Calu3 (cell line): ENCODE data around the gene KIF15. TPM values are rescaled to one million over a fixed set of nuclear protein-coding genes. Genes with fewer than 3 reads are reported as not detected.
"Not testable (repeated sequence)": the region's sequence is repeated elsewhere in the genome, so short reads cannot be mapped to it uniquely, and the experiment has no call there.

Experiments
- BruUV-seq: library from RNA; stranded (reverse); fragments of 400-500 nt; replicated peaks from 2 replicates; lab custom pipeline; 2021; lab: Mats Ljungman, UMichigan
- CTCF ChIA-PET: fragments of 300-600 bp; sonication (Branson Sonifier 250); formaldehyde crosslinking; loops from one replicate; lab custom pipeline; 2022; ENCODE audit warnings: antibody characterized with exemption; lab: Charles Lee
- DNase-seq: peaks from one replicate; pipeline ENCODE4 v3.0.0; 2022
- H3K27ac Mint-ChIP-seq: one replicate; pipeline ENCODE4 v1.8.0; 2022; ENCODE audit warnings: mixed read lengths; ENCODE audit not compliant: unreplicated experiment
- H3K27me3 Mint-ChIP-seq: one replicate; pipeline ENCODE4 v1.8.0; 2022; ENCODE audit warnings: mixed read lengths; ENCODE audit not compliant: unreplicated experiment
- H3K36me3 Mint-ChIP-seq: one replicate; pipeline ENCODE4 v1.8.0; 2022; ENCODE audit warnings: mild to moderate bottlenecking, moderate library complexity, mixed read lengths; ENCODE audit not compliant: insufficient read depth, unreplicated experiment
- H3K4me1 Mint-ChIP-seq: one replicate; pipeline ENCODE4 v1.8.0; 2022; ENCODE audit warnings: mild to moderate bottlenecking, low read depth, mixed read lengths; ENCODE audit not compliant: unreplicated experiment
- H3K4me3 Mint-ChIP-seq: one replicate; pipeline ENCODE4 v1.8.0; 2022; ENCODE audit warnings: mild to moderate bottlenecking, low read depth, moderate library complexity, mixed read lengths; ENCODE audit not compliant: unreplicated experiment
- H3K9me3 Mint-ChIP-seq: one replicate; pipeline ENCODE4 v1.8.0; 2022; ENCODE audit warnings: low read depth, mixed read lengths; ENCODE audit not compliant: unreplicated experiment
- intact Hi-C: fragments of 100-400 bp; cut with micrococcal nuclease; formaldehyde crosslinking; loops from one replicate; pipeline ENCODE4 v1.10.0; 2022; ENCODE audit not compliant: unreplicated experiment
- total RNA-seq: library from RNA; stranded (reverse); gene quantifications from 2 replicates; pipeline ENCODE4 v1.2.3, GENCODE V29; 2022
- TF ChIP-seq, protein P1 (sequence below): fragments of 200-600 bp; IDR thresholded peaks from one replicate; pipeline ENCODE4 v1.8.0; 2022; ENCODE audit warnings: antibody characterized with exemption; ENCODE audit not compliant: unreplicated experiment

The KIF15 gene
- total RNA-seq, 1 experiment from 2014 or later = 18.4 TPM

DNA sequence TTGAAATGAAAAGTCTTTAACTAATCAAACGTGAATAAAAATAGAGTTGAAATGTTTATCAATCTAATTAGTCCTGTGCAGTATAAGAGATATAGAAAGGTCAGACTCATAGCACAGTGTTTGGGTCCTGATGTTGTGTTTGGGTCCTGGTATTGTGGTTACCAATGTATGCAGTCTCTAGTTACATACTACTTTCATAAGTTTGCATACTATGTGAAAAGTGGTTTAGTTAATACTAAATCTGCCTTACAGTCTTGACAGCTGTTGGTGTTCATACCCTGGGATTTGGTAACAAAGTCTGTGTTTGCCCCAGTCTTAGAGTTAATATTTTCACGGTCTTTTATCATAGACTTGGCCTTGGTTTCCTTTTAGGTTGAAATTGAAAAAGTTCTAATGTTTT, 41.7 kb downstream of the KIF15 start:
- Mint-ChIP-seq H3K4me1 (no peaks in the 10 kb centered on the region), H3K27ac (no peak overlapping the region), H3K9me3 (no peaks in the 10 kb centered on the region), H3K36me3 (peaks cover 5% of the 10 kb centered on the region), H3K4me3 (no peak overlapping the region), H3K27me3 (no peaks in the 10 kb centered on the region)
- TF ChIP-seq, protein P1, sequence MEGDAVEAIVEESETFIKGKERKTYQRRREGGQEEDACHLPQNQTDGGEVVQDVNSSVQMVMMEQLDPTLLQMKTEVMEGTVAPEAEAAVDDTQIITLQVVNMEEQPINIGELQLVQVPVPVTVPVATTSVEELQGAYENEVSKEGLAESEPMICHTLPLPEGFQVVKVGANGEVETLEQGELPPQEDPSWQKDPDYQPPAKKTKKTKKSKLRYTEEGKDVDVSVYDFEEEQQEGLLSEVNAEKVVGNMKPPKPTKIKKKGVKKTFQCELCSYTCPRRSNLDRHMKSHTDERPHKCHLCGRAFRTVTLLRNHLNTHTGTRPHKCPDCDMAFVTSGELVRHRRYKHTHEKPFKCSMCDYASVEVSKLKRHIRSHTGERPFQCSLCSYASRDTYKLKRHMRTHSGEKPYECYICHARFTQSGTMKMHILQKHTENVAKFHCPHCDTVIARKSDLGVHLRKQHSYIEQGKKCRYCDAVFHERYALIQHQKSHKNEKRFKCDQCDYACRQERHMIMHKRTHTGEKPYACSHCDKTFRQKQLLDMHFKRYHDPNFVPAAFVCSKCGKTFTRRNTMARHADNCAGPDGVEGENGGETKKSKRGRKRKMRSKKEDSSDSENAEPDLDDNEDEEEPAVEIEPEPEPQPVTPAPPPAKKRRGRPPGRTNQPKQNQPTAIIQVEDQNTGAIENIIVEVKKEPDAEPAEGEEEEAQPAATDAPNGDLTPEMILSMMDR = no peak
- no peak for DNase-seq
- BruUV-seq = no TSS peak
- CTCF ChIA-PET = no interaction called here
- intact Hi-C loops = no loop called here

DNA sequence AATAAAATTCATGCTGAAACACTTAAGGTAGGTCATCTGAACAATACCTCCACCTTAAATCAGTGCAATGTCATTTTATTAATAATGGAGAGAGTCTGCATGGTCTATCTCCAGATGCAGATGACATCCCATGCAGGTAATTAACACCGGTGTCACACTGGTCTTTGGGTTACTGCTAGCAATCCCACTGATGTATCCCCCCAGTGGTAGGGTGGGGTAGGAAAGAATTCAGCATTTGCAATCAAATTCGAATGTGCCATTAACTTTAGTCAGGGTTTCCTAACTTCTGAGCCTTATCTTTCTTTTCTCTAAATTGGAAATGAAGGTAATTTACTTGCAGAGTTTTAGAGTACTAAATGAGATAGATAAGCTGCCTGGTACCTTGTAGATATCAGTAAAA, 44.4 kb downstream of the KIF15 start:
- H3K4me3 Mint-ChIP-seq = no peak overlapping the region
- no peak overlapping the region for H3K27ac Mint-ChIP-seq
- no peaks in the 10 kb centered on the region for H3K9me3 Mint-ChIP-seq
- TF ChIP-seq, protein P1 = no peak
- peaks cover 5% of the 10 kb centered on the region for H3K36me3 Mint-ChIP-seq
- no peak for DNase-seq
- CTCF ChIA-PET = no interaction called here
- intact Hi-C loops = no loop called here
- no peaks in the 10 kb centered on the region for H3K4me1 Mint-ChIP-seq
- no peaks in the 10 kb centered on the region for H3K27me3 Mint-ChIP-seq
- no TSS peak for BruUV-seq

DNA sequence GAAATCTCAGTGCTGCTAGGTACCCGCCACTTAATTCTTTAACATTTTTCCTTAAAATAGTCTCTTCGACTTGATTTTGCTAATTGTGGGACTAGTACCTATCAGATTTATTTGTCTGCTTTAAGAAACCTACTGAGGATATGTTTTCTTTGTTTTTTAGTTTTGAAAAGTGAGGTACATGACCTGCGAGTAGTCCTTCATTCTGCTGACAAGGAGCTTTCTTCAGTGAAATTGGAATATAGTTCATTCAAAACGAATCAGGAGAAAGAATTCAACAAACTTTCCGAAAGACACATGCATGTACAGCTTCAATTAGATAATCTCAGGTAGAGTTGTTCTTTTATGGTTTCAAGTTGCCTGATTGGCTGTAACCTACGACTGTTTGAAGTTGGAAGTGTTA, 53.2 kb downstream of the KIF15 start:
- H3K4me1 Mint-ChIP-seq = no peaks in the 10 kb centered on the region
- DNase-seq = no peak
- CTCF ChIA-PET = no interaction called here
- BruUV-seq = no TSS peak
- H3K36me3 Mint-ChIP-seq = no peaks in the 10 kb centered on the region
- H3K4me3 Mint-ChIP-seq = no peak overlapping the region
- H3K27me3 Mint-ChIP-seq = no peaks in the 10 kb centered on the region
- TF ChIP-seq, protein P1 = no peak
- no peak overlapping the region for H3K27ac Mint-ChIP-seq
- intact Hi-C loops = no loop called here
- H3K9me3 Mint-ChIP-seq = peaks cover 4% of the 10 kb centered on the region

DNA sequence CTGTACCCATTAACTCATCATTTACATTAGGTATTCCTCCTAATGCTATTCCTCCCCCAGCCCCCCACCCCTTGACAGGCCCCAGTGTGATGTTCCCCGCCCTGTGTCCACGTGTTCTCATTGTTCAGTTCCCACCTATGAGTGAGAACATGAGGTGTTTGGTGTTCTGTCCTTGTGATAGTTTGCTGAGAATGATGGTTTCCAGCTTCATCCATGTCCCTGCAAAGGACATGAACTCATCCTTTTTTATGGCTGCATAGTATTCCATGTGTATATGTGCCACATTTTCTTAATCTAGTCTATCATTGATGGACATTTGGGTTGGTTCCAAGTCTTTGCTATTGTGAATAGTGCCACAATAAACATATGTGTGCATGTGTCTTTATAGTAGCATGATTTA, 54.7 kb downstream of the KIF15 start:
- intact Hi-C loops, CTCF ChIA-PET, H3K9me3 Mint-ChIP-seq, H3K36me3 Mint-ChIP-seq, H3K27ac Mint-ChIP-seq, BruUV-seq, DNase-seq, H3K4me1 Mint-ChIP-seq, H3K27me3 Mint-ChIP-seq, H3K4me3 Mint-ChIP-seq: not testable (repeated sequence)

DNA sequence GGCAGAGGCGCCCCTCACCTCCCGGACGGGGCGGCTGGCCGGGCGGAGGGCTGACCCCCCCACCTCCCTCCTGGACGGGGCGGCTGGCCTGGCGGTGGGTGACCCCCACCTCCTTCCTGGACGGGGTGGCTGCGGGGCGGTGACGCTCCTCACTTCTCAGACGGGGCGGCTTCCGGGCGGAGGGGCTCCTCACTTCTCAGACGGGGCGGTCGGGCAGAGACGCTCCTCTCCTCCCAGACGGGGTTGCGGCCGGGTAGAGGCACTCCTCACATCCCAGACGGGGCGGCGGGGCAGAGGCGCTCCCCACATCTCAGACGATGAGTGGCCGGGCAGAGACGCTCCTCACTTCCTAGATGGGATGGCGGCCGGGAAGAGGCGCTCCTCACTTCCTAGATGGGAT, 59.6 kb downstream of the KIF15 start:
- H3K27me3 Mint-ChIP-seq, H3K27ac Mint-ChIP-seq, DNase-seq, H3K9me3 Mint-ChIP-seq, H3K36me3 Mint-ChIP-seq, H3K4me3 Mint-ChIP-seq, intact Hi-C loops, BruUV-seq, CTCF ChIA-PET: not testable (repeated sequence)
- peaks cover 17% of the 10 kb centered on the region for H3K4me1 Mint-ChIP-seq
